Measurements from ENCODE around the gene ARIH2. TPM values are rescaled to one million over a fixed set of nuclear protein-coding genes. Genes with fewer than 3 reads are reported as not detected.

The ARIH2 gene
- total and polyA plus RNA-seq, 2 experiments from 2014 or later: 76.4 to 118 TPM

DNA sequence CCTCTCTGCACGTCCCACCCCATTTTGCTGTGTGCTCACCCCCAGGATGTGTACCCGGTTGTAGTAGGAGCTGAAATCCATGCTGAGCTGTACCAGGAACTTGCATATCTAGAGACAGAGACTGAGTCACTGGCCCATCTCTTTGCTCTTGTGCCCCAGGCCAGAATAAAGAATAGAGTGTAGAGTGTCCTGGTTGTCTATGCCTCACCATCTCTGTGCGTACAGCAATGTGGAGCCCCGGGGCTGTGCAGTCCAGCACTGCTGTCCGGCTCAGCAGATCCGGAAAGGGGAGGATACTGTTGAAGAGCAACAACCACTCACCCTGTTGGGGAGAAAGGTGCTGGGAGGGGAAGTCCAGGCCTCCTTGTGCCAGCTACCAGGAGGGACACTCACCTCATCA lies 97.1 kb downstream of the ARIH2 start:
- Mint-ChIP-seq H3K27me3 (ENCODE audit: insufficient read depth, low read depth, poor library complexity) (peaks cover 21% of the 10 kb centered on the region), H3K36me3 (ENCODE audit: low read depth) (peaks cover 54% of the 10 kb centered on the region), H3K9me3 (no peaks in the 10 kb centered on the region; the same call in 2 of the 3 replicates), H3K4me1 (peaks cover 19% of the 10 kb centered on the region), H3K27ac (no peak overlapping the region), H3K4me3 (no peak overlapping the region)
- peaks cover 19% of the 10 kb centered on the region; the same call in 1 of the 2 replicates for H3K4me1 ChIP-seq (ENCODE audit: insufficient read depth)
- H3F3A ChIP-seq (replicated peaks; ENCODE audit: low read depth): peaks cover 36% of the 10 kb centered on the region
- H2AFZ ChIP-seq: no peak overlapping the region
- no peaks in the 10 kb centered on the region for H3K9me2 ChIP-seq (ENCODE audit: insufficient read depth)
- no peak overlapping the region for H3K4me3 ChIP-seq
- H3K36me3 ChIP-seq (ENCODE audit: insufficient read depth): peaks cover 19% of the 10 kb centered on the region
- ATAC-seq (no peak), DNase-seq (ENCODE audit: low spot score) (no peak)
- peaks cover 21% of the 10 kb centered on the region for H4K20me1 ChIP-seq (replicated peaks; ENCODE audit: insufficient read depth)
- H3K27ac ChIP-seq (ENCODE audit: low read depth): no peak overlapping the region
- H3K27me3 ChIP-seq (ENCODE audit: insufficient read depth): no peaks in the 10 kb centered on the region
- TF ChIP-seq EZH2phosphoT487 (IDR thresholded peaks at IDR 0.05; ENCODE audit: unreplicated experiment) (no peak), STAT1 (IDR thresholded peaks at IDR 0.05; ENCODE audit: unreplicated experiment) (no peak), POLR2AphosphoS5 (IDR thresholded peaks at IDR 0.05; ENCODE audit: low read depth) (no peak), NANOG (IDR thresholded peaks at IDR 0.05; ENCODE audit: borderline replicate concordance) (no peak), CTCF (conservative IDR thresholded peaks at IDR 0.05; ENCODE audit: low read depth in 2 of 2) (no peak), EZH2 (IDR thresholded peaks at IDR 0.05; ENCODE audit: low read depth, unreplicated experiment) (no peak), CREB1 (CRISPR knock-in tag; IDR thresholded peaks at IDR 0.05; ENCODE audit: low read depth) (no peak), JUNB (IDR thresholded peaks at IDR 0.05; ENCODE audit: unreplicated experiment) (no peak), ETS1 (IDR thresholded peaks at IDR 0.05) (no peak), ZNF462 (CRISPR knock-in tag; IDR thresholded peaks at IDR 0.05) (no peak), ZNF114 (CRISPR knock-in tag; IDR thresholded peaks at IDR 0.05) (no peak), ZNF331 (CRISPR knock-in tag; IDR thresholded peaks at IDR 0.05; ENCODE audit: low read depth) (no peak)
- TF ChIP-seq, protein P1, sequence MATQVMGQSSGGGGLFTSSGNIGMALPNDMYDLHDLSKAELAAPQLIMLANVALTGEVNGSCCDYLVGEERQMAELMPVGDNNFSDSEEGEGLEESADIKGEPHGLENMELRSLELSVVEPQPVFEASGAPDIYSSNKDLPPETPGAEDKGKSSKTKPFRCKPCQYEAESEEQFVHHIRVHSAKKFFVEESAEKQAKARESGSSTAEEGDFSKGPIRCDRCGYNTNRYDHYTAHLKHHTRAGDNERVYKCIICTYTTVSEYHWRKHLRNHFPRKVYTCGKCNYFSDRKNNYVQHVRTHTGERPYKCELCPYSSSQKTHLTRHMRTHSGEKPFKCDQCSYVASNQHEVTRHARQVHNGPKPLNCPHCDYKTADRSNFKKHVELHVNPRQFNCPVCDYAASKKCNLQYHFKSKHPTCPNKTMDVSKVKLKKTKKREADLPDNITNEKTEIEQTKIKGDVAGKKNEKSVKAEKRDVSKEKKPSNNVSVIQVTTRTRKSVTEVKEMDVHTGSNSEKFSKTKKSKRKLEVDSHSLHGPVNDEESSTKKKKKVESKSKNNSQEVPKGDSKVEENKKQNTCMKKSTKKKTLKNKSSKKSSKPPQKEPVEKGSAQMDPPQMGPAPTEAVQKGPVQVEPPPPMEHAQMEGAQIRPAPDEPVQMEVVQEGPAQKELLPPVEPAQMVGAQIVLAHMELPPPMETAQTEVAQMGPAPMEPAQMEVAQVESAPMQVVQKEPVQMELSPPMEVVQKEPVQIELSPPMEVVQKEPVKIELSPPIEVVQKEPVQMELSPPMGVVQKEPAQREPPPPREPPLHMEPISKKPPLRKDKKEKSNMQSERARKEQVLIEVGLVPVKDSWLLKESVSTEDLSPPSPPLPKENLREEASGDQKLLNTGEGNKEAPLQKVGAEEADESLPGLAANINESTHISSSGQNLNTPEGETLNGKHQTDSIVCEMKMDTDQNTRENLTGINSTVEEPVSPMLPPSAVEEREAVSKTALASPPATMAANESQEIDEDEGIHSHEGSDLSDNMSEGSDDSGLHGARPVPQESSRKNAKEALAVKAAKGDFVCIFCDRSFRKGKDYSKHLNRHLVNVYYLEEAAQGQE (IDR thresholded peaks at IDR 0.05; ENCODE audit: unreplicated experiment): no peak
- no peak overlapping the region for H3K4me2 ChIP-seq
- peaks cover 22% of the 10 kb centered on the region for H3K79me2 ChIP-seq (replicated peaks; ENCODE audit: insufficient read depth)
